Iris pigment epithelial cell (primary cell): ENCODE data around the gene SPOCK1.

Source experiments
- DNase-seq: peaks from one replicate; pipeline ENCODE4 v3.0.0-alpha.2; 2011; ENCODE audit warnings: low read depth

Gene SPOCK1

DNA sequence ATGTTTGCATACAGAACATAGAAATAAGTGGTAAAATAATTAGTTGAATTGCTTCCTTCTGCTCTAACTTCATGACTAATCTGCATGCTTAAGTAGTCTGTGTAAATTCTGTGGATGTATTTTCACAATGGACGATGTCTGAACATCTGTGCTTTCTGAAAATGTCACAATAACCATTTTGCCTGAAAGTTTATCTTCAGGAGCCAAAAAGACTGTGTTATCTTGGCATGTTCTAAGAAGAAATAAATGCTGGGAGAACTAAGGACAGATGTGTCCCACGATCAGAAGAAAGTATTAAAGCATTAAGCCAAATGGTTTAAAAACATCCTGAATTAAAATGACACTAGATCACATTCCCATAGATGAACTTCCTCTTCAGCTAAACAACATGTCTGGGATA lies 397.6 kb downstream of the SPOCK1 start:
- DNase-seq = no peak

DNA sequence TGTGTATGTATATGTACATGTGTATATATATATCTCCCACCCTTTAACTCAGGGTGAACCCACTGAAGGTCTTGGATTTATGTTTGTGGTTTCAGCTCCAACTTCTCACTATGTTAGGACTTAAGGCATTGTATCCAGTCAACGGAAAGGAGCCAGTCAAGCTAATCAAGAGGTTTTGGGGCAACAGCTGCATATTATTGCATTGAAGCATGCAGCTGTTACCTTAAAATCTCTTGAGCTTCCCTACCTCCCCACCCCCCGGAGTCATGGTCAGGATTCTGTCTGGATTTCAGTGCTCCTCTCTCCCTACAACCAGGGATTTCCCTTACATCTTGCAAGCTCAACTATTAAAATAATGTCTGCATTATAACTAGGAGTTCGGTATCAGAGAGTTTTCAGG lies 399.5 kb downstream of the SPOCK1 start:
- no peak for DNase-seq

DNA sequence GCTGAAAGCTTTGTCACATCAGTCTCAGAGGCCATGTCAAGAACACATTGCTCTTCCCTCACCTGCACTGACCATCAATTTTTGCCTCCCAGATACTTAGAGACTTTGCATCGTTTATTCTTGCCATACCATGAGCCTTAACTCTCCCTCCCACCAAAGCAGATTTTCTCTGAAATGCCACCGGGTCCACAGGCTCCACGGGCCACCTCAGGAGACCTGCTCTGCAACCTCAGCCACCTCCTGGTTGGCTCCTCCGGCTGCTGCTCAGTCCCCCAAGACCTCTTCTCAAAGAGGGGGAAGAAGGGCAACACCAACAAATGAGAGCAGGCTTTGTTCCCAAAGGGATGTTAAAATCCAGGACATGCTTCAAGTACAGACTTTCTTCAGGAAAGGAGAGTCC lies 400.5 kb downstream of the SPOCK1 start:
- no peak for DNase-seq

DNA sequence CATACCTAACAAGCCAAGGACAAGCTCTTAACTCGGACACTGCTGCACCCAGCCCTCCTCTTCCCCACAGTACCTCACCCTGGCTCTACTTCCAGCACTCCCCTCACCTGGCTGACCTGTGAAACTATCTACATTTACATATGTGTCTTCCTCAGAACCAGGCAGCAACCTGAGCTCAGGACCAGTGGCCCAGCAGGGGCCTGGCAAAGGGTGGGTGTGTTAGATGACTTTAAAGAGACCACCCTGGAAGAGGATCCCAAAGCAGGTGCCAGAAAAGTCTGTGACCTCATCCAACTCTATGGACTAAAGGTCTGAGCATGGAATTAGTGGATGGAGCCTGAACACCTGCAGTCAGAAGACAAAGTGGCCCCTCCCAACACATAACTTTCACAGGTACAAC lies 400.9 kb downstream of the SPOCK1 start:
- no peak for DNase-seq

DNA sequence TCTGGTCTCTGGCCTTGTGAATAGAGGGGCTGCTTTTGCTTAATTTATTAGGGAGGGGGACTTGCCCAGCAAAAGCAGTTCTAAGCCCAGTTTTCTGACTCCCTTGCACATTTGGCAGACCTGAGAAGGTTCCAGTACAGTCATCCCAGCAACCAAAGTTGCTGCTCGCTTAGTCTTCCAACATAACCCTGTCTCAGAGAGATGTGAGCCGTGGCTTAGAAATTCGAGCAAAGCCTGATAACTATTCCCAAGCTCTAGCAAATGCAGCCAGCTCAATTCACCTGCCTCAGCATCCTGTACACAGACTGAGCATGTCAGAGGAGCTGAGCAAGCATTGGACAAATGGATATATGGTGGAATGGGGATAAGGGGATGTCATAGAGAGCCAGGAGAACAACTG lies 401.9 kb downstream of the SPOCK1 start:
- no peak for DNase-seq

DNA sequence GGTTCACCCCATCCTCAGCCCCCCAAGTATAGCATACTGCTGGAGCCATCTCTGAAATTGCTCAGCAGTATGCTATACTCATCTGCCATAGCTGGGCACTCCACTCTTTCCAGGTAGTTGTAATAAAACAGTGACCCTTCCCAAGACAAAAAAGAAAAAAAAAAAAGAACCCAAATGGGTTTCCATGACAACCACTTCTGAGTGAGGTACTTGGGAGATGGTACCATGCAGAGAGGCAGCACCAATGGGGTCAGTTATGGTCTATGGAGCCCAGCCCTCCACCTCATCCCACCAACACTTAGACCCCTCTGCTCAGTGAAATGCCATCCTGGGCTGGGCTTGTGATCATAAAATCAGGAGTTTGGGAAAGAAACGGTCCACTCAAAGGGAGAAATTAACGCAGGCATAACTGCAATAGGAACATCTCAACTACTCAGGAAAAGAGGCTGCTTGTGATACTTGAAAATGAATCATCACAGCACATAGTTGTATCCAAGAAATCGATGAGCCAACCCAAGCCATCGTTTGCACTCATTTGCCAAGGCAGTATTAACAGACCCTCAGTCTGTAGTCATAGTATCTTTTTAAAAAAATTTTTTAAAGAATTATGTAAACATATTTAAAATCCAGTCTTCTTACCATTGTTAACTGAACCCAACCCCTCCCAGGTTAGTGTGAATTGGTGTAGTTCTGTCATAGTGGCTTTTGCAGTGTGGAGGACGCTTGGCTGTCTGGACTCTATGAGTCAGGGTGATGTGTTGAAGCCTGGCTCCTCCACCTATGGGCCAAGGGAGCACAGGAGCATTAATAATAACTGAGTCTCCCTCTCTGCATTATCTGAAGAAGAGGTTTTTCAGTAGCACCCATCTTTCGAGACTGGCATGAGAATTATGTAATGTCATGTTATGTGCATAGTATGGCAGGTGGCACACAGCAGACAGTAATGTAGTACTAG lies 402.7 kb downstream of the SPOCK1 start:
- DNase-seq = peak; percentile 12

DNA sequence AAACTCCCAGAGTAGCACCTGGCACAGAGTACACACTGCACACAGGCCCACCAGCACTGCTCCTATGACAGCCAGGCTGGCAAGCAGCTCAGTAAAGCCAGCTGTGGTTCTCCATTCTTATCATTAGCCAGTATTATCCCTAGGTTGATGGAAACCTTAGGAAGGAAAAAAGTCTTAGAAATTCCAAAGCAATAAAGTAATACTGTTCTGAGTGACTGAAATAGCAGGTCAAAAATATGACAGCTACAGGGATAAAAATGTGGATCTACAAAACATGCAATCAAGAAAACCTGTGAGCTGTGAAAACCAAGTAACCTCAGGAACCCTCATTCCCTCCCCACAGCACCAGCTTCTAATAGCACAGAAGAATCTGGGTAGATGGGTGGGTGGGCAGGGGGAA lies 403.5 kb downstream of the SPOCK1 start:
- DNase-seq = no peak

DNA sequence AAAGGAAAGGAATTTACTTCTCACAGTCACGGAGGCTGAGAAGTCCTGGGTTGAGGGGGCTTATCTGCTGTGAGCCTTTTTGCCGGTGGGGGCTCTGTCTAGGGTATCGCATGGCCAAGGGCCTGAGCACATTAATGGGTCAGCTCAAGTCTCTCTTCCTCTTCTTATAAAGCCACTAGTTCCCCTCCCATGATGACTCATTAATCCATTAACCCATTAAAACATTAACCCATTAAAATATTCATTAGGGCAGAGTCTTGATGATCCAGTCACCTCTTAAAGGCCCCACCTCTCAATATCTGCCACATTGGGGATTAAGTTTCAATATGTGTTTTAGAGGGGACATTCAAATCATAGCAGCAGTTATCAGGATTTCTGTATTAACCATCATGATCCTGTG lies 406.3 kb downstream of the SPOCK1 start:
- no peak for DNase-seq

DNA sequence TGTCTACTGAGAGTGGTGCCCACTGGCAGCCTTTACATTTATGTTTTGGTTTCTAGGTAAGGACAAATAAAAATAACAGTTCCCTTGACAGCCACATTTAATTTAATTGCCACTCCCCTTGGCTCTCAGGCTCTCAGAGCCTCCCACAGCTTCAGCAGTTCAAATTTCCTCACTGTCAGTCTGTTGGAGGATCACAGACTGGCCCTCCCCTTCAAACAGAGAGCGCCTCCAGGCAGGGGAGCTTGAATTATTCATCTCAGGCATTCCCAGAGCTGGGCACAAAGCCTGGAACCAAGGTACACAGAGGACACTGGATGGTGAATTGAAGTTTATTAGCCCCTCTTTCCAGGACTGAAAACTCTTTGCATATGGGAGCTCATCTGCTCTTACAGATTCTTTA lies 407.7 kb downstream of the SPOCK1 start:
- no peak for DNase-seq

DNA sequence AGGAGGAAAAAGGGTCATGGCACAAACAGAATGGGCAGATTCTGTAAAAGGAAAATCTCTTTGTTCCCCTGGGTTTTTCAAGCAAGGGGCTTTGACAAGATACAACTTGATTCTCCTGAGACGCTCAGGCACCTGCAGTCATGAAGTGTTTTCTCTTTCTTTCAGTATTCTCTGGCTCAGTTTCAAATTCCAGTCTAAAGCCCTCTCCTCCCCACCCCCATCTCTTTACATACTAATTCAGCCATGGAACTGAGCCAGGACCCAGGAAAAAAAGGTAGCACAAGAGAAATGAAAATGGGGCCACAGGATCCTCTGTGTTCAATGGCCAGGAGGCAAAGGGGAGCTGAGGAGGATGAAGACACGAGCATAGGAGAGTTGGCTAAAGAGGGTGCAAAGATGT lies 408.4 kb downstream of the SPOCK1 start:
- DNase-seq = no peak

DNA sequence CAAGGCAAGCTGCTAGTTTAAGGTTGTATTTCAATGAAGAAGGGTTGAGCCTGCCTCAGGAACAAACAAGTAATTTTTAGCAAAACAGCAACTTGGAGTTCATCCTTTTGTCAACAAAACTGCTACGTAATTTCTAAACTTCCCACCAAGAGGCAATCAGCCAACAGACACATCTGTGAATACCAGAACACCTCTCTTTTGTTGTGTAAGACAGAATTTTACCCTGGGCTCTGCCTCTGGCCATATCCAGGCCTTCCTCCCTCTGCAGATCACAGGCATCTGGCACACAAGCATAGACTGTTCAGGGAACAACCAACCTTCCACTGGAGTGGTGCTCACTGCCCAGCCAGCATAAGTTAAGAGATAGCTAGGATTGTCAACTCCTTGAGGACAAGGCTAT lies 409.0 kb downstream of the SPOCK1 start:
- DNase-seq = no peak

DNA sequence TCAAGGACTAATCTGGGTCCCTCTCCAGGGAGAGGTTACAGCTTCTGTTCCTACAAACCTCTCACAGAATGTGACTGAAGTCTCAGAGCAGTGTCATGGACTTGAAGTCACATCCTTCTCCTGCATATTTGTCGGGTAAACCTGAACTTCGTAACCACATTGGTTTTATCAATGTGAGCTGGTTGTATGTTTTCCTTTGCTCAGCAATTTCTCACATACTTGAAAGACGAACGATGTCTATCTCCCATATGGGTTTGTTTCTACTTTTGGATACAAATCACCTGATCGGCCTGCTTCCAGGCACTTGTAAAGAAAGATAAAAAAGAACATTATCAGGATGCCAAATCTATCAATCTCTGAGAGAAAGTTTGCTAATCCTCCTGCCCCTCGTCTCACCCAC lies 411.0 kb downstream of the SPOCK1 start:
- DNase-seq = no peak

DNA sequence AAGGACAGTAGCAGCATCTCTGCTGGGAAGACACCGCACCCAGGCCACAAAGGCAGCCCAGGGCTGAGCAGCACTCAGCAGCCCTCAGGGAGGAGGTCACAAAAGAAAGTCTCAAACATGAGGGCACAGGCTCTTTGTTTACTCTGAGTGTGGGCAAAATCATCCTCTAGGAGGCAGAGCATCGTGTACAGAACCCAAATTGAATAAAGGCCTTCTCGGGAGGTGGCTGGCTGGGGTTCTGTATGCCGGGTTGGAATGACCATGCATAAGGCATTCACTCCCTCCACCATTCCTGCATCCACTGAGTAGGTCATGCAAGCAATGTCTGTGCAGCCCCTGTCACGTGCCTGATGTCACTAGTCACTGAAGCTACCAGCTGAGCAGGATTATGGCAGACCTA lies 412.8 kb downstream of the SPOCK1 start:
- DNase-seq = no peak

DNA sequence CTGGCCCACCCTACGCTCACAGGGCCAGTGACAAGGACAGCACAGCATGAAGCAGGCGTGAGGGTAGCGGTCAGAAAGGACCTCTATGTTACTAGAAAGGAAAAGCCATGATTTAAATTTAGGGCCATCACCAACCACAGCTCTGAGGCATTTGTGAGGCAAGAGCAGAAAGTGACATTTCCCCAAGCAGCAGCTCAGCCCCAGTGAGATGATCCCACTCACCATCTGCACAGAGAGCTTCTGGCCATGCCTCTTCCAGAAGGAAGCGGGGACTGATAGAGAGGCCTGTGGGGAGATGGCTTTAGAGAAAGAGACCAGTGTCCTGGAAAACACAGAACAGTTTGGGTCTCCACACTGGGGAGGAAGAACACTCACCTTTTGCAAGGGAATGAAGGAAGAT lies 413.9 kb downstream of the SPOCK1 start:
- no peak for DNase-seq

DNA sequence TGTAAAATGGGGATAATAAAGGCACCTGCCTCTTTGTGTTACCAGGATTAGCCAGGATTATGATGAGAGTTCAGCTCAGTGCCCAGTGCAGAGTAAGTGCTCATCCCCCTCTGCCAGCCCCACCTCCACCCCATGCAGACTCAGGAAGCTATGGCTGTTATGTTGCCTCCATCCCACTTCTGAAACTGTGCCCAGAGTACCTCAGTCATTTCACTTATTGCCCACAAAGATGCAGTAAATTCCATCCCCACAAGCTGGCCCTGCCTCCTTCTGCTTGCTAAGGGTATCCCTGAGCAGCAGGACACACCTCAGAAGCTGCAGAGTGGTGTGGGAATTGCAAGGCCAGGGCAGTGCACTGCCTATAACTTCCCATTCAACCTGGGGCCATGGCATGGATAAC lies 415.1 kb downstream of the SPOCK1 start:
- DNase-seq = no peak

DNA sequence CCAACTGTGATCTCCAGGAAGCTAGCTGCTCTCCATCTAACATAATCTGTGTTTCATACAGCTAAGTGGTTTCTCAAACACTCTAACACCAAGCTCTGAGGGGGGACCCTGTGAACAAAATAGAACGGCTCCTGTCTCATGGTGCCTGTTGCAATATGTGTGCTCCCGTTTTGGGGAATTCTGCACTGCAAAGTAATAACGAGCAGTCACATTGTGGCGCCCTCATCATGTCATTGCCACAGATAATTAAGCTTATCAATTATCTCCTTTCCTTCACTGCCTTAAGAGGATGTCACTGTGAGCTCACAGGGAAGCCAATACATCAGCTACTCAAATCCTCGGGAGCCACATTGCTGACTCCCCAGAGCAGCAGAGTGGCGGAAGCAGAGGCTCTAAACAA lies 416.2 kb downstream of the SPOCK1 start:
- no peak for DNase-seq

DNA sequence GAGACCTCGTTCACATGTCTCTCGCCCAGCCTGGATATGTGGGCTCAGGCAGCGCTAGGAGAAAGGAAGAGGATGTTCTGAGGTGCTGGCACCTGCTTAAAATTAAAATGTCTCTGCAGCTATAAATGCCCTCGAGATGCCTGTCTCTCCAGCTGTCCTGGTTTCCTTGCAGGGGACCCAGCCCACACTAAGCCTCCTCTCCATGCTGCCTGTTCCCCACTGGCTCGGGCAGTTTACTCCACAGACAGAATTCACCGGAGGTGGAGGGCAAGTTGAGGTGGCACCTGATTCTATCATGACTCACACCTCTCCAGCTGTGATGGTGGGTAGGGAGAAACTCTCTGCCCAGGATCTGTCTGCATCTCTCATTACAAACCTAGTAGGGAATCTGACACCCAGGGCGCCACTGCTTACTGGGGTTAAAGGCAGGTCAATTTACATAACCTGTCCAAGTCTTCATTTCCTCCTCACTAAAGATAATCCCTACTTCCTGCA lies 420.9 kb downstream of the SPOCK1 start:
- DNase-seq = peak; percentile 14

DNA sequence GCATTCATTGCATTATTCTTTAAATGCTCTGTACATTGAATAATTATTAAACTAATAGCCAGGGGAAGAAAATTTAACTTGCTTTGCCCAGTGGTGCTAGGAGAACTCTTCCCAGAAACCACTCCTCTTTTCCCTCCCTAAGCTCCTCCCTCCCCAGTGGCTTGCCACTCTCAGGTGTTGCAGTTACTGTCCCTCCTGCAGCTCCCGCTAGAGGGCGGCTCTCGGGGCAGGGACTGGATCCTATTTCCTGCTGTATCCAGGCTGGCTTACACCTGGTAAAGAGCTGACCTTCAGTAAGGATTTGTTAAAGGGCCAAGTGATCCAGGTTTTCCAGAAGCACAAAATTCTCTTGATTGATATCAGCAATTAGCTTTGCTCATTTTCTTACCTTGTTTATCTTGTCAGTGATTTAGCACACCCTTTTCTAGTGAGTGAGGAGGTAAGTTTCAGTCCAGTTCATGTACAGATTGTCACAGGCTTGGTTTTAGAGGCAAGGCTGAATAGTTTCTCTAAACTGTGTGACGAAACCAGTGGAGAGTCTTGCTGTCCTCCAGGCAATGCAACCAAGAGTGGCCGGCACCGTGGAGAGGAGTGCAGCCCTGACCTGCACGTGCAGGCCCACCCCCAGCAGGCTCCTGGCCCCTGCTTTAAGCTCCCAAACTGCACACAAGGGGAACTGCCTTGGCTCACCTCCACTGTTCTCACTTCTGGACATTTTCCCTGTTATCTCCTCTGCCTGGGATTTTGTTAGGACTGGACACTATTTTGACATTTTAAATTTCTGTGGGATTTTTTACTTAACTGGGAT lies 423.8 kb downstream of the SPOCK1 start:
- DNase-seq = peak; percentile 7

DNA sequence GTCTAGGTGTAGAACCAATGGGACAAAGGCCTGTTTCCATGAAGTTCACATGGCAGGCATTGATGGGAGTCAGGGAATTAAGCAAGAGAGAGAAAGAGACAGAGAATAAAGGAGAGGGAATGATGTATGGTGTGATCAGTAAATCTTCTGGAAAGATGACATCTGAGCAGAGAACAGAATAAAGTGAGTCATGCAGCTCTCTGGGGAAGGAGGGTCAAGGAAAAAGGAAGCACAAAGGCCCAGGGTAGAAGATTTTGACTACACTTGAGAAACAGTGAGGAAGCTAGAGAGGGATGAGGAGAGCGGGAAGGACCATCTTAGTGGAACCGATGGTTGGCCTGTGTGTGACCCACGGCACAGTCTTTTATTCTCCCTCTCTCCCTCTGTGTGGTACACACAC lies 425.9 kb downstream of the SPOCK1 start:
- DNase-seq = no peak

DNA sequence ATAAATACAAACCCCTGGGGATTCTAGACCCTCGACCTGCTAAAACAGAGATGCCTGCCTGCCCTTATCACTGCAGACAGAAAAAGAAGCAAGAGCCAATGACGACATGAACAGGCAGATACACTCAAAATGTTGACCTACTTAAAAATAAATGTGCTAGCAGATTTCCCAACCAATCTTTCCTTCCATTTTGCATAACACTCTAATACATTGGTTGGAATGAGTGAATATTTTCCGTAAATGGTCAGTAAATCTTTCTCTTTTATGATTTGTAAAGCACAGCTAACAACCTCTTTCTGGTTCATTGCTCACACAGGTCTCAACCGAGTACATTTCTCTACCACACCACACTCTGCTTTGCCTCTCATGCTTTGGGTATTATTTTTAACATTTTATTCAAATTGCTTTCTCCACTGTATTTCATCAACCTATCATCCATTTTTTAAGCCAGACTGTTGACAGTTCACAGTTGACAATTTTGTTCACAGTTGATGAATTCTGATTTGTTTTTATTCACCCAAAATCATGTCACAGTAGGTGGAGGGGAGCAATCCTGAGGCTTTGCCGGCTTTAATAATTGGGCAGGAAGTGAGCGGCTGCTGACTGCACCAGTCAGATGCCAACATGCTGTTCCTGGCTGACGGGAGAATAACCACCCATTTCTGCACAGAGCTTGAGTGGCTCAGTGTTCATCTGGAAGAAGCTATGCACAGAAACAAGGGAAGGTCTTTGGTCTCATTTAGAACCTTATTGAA lies 426.6 kb downstream of the SPOCK1 start:
- no peak for DNase-seq

DNA sequence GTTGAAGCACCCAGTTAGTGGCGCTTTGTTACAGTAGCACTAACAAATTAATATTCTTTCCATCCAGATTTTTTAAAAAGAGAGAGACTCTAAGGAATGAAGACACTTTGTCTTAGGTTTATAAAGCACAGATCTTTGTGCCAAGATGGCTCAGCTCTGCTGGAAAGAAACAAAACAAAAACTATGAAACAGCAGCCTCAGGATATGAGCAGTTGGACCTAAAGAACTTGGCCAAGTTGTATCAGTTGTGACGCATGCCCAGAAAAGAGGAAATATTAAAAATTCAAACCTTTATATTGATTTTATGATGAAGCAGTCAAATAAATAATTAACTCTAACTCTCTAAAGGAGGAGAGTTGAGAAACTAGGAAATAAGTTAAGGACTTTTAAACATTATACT lies 427.2 kb downstream of the SPOCK1 start:
- no peak for DNase-seq

DNA sequence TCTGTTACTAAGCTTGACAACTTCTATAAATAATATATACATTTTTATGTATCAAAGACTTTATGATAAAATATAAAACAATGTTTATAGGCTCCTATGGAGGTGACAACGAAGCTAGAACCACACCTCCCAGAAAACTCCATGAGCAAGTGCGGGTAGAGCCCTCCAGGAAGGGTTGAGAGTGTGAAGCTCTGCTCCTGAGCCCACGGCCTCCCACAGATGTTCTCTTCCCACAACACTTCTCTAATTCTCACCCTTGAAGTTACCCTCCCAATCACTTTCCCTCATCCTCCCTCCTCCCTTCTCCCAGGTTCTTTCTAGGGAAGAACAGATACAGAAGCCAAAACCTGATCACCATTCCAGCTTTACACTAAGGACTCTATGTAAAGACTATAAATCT lies 427.6 kb downstream of the SPOCK1 start:
- no peak for DNase-seq
